Adipocyte (in vitro differentiated cells): ENCODE measurements around the gene APP.

Source experiments
- DNase-seq: peaks from one replicate; pipeline ENCODE4 v3.0.0-alpha.2; 2015; ENCODE audit warnings: low read depth
- H3K27me3 ChIP-seq: replicated peaks from 2 replicates; pipeline ENCODE4 v1.7.0; 2013; ENCODE audit warnings: mild to moderate bottlenecking, low read length, moderate library complexity; ENCODE audit not compliant: control insufficient read depth, insufficient read depth
- H3K36me3 ChIP-seq: 2 replicates; pipeline ENCODE4 v1.7.0; 2013; ENCODE audit warnings: low read length, mild to moderate bottlenecking, moderate library complexity; ENCODE audit not compliant: control insufficient read depth, insufficient read depth, severe bottlenecking
- H3K4me1 ChIP-seq: 2 replicates; pipeline ENCODE4 v1.7.0; 2013; ENCODE audit warnings: mild to moderate bottlenecking, low read length, moderate library complexity; ENCODE audit not compliant: control insufficient read depth, insufficient read depth
- H3K4me3 ChIP-seq: 2 replicates; pipeline ENCODE4 v1.7.0; 2013; ENCODE audit warnings: mild to moderate bottlenecking, low read length, moderate library complexity
- H3K9ac ChIP-seq: 2 replicates; pipeline ENCODE4 v1.7.0; 2013; ENCODE audit warnings: mild to moderate bottlenecking, low read length, moderate library complexity
- H3K9me3 ChIP-seq: 2 replicates; pipeline ENCODE4 v1.7.0; 2013; ENCODE audit warnings: mild to moderate bottlenecking, low read length, moderate library complexity; ENCODE audit not compliant: control insufficient read depth

Gene APP

DNA sequence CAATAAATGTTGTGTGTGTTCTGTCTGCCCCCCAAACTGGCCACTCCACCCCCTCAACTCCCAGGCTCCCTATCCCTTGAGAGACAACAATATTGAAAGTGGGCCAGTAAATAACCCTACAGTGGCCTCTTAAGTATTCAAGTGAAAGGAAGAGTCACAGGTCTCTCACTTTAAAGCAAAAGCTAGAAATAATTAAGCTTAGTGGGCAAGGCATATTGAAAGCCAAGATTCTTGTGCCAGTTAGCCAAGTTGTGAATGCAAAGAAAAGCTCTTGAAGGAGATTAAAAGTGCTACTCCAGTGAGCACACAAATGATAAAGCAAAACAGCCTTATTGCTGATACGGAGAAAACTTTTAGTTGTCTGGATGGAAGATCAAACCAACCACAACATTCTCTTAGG is 277.4 kb downstream of the APP start:
- DNase-seq, result no peak
- Histone ChIP-seq H3K4me3 (no peak overlapping the region), H3K4me1 (no peaks in the 10 kb centered on the region), H3K9me3 (no peaks in the 10 kb centered on the region), H3K9ac (no peak overlapping the region), H3K27me3 (no peaks in the 10 kb centered on the region), H3K36me3 (peaks cover 29% of the 10 kb centered on the region)

DNA sequence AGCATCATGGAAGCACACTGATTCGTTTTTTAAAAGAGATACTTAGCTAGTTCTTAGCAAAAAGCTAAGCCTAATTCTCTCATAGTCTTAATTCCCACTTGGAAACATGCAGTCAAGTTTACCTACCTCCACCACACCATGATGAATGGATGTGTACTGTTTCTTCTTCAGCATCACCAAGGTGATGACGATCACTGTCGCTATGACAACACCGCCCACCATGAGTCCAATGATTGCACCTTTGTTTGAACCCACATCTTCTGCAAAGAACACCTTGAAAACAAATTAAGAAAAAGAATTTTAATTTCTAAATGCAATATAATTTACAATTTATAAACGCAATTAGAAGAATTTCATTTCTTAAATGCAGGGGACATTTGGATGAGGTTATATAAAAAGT is 279.0 kb downstream of the APP start:
- Histone ChIP-seq H3K27me3 (no peaks in the 10 kb centered on the region), H3K9me3 (no peaks in the 10 kb centered on the region), H3K9ac (no peak overlapping the region), H3K4me3 (no peak overlapping the region), H3K4me1 (no peaks in the 10 kb centered on the region), H3K36me3 (peaks cover 29% of the 10 kb centered on the region)
- DNase-seq, result no peak

DNA sequence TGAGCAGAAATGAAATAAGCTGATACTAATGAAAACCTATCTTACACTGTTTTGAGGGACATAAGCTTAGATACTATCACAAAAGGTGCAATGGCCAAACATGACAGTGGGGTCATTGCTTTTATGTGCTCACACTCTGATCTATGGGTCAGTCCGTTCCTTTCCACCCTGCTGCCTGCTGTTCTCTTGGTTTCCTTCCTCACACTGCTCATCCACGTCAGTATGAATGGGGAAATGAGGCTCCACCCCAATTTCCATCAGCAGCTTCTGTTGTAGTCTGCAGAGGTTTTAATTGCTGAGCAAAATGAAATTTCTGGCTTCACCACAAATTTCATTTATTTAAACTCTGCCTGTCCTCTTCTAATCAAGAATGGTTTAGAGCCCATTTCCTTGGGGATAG is 280.6 kb downstream of the APP start:
- Histone ChIP-seq H3K9ac (no peak overlapping the region), H3K4me3 (no peak overlapping the region), H3K4me1 (peaks cover 7% of the 10 kb centered on the region), H3K27me3 (no peaks in the 10 kb centered on the region), H3K9me3 (no peaks in the 10 kb centered on the region), H3K36me3 (peaks cover 29% of the 10 kb centered on the region)
- no peak for DNase-seq

DNA sequence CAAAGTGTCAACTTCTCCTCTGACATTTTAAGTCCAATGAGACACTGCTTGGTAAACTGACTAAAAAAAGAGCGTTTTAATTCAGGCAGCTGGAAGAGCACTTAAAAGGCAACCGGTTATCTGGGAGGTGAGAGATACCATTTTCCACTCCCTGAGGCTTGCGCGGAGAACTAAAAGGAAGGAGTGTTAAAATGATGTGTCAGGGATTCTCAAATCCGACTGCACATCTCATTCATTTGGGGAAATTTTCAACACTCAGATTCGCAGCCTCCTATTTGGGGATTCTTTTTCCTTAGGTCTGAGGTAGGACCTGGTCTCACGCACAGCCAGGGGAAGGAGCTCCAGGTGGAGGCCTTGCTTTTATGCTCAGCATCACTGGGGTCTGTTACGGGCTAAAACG is 281.9 kb downstream of the APP start:
- H3K4me3 ChIP-seq, result no peak overlapping the region
- H3K9ac ChIP-seq, result no peak overlapping the region
- DNase-seq, result no peak
- H3K4me1 ChIP-seq, result peaks cover 7% of the 10 kb centered on the region
- peaks cover 18% of the 10 kb centered on the region for H3K36me3 ChIP-seq
- H3K9me3 ChIP-seq, result no peaks in the 10 kb centered on the region
- no peaks in the 10 kb centered on the region for H3K27me3 ChIP-seq

DNA sequence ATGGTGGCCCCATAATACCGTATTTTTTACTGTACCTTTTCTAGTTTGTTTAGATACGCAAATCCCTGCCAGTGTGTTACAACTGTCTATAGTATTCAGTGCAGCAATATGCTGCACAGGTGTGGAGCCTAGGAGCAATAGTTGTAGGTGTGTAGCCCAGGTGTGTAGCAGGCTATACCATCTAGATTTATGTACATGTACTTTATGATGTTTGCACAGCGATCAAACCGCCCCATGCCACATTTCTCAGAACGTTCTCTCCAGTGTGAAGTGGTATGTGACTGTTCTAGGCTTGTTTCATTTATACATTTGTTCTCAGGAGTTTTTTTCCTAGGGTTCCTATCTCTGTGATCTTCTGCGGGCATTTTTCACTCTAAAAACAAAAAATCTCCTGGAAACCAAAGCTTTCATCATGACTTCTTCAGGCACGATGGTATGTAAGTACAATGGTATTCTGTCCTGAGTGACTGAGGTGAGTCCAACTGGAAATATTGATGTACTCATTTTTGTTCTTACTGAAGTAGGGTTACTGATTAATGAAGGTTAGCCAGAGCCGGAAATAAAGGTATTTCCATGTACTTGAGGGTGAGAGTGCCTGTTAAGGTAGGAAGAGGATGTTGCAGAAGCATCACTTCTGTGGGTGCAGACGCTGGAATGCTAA is 282.8 kb downstream of the APP start:
- peaks cover 7% of the 10 kb centered on the region for H3K4me1 ChIP-seq
- no peak for DNase-seq
- no peak overlapping the region for H3K4me3 ChIP-seq
- H3K27me3 ChIP-seq, result no peaks in the 10 kb centered on the region
- H3K9me3 ChIP-seq, result no peaks in the 10 kb centered on the region
- peaks cover 10% of the 10 kb centered on the region for H3K36me3 ChIP-seq
- no peak overlapping the region for H3K9ac ChIP-seq

DNA sequence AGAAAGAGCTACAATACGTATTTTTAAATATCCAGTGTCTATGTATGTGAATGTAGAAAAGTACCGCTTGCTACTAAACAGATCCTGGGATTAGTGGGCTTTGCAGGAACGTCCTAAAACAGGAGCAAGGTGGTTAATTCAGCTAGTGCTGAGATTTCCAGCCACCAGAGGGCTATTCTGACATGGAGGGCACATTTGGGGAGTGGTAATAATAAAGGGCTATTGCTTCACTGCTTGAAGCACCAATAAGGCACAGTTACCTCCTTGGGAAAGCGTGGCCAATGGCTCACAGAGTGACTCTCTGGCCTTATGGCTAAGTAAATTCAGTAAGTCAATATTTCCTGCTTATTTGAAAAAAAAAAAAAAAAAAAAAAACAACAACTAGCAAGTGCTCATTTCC is 283.4 kb downstream of the APP start:
- Histone ChIP-seq H3K36me3 (peaks cover 10% of the 10 kb centered on the region), H3K9ac (no peak overlapping the region)

DNA sequence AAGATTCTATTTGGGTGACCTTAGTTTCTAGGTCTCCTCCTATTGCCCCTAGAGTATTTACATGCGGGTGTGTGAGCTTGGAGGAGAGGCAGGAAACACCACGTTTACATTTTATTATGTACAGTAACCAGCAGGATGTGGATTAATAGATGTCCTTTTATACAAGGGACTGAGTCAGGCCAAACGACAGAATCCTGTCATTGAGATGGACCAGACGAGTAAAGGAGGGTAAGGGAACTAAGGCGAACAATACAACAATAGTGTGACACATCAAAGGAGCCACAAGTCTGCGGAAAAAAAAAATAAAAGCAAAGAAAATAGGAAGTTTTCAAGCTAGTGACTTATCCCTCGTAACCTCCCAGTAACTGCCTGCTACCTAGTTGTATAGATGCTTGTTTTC is 284.7 kb downstream of the APP start:
- no peaks in the 10 kb centered on the region for H3K9me3 ChIP-seq
- no peak overlapping the region for H3K4me3 ChIP-seq
- peaks cover 10% of the 10 kb centered on the region for H3K36me3 ChIP-seq
- H3K27me3 ChIP-seq, result no peaks in the 10 kb centered on the region
- no peak for DNase-seq
- no peak overlapping the region for H3K9ac ChIP-seq
- peaks cover 7% of the 10 kb centered on the region for H3K4me1 ChIP-seq

More for the DNA sequence above, 283.4 kb downstream of the APP start:
- no peak for DNase-seq
- Histone ChIP-seq H3K4me1 (peaks cover 7% of the 10 kb centered on the region), H3K9me3 (no peaks in the 10 kb centered on the region), H3K4me3 (no peak overlapping the region), H3K27me3 (no peaks in the 10 kb centered on the region)

DNA sequence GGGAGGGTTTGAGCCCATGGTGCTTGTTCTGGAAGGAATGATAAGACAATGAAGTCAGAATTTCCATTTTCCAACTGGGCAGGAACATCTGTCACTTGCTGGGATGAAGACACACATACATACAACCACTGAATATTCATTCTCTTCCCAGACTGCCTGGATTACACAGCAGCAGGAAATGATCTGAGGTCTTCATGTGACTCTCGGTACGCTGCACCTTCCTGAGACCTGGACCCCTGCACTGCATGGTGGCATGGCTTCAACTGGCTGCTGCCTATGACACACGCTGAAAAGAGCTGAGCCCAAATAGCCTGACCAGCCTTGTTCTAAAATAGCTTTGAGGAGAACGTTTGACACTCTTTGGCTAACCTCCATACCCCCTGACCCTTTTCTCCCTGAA is 285.2 kb downstream of the APP start:
- peaks cover 10% of the 10 kb centered on the region for H3K36me3 ChIP-seq
- no peaks in the 10 kb centered on the region for H3K27me3 ChIP-seq
- peaks cover 7% of the 10 kb centered on the region for H3K4me1 ChIP-seq

DNA sequence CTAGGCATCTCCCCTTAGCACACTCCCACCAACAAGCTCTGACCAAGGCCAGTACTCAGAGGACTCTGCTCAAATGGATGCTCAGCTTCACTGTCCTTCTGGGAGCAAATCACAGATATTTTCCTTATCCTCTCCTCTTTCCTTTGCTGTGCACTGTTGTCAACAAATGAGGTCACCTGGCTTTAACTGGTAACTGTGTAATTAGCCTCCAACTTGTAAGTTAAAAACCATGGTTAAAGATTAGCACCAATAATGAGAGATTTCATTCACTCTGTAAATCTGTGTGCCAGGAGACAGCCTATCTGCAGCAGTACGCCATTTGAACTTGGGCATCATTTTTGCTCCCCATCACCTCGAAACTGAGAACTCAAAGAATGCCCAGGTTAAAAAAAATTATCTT is 286.3 kb downstream of the APP start:
- Histone ChIP-seq H3K4me3 (no peak overlapping the region), H3K36me3 (peaks cover 12% of the 10 kb centered on the region), H3K27me3 (no peaks in the 10 kb centered on the region), H3K9me3 (no peaks in the 10 kb centered on the region), H3K4me1 (peaks cover 7% of the 10 kb centered on the region), H3K9ac (no peak overlapping the region)
- no peak for DNase-seq

More for the DNA sequence above, 285.2 kb downstream of the APP start:
- DNase-seq, result no peak
- H3K9ac ChIP-seq, result no peak overlapping the region
- H3K9me3 ChIP-seq, result no peaks in the 10 kb centered on the region
- H3K4me3 ChIP-seq, result no peak overlapping the region

DNA sequence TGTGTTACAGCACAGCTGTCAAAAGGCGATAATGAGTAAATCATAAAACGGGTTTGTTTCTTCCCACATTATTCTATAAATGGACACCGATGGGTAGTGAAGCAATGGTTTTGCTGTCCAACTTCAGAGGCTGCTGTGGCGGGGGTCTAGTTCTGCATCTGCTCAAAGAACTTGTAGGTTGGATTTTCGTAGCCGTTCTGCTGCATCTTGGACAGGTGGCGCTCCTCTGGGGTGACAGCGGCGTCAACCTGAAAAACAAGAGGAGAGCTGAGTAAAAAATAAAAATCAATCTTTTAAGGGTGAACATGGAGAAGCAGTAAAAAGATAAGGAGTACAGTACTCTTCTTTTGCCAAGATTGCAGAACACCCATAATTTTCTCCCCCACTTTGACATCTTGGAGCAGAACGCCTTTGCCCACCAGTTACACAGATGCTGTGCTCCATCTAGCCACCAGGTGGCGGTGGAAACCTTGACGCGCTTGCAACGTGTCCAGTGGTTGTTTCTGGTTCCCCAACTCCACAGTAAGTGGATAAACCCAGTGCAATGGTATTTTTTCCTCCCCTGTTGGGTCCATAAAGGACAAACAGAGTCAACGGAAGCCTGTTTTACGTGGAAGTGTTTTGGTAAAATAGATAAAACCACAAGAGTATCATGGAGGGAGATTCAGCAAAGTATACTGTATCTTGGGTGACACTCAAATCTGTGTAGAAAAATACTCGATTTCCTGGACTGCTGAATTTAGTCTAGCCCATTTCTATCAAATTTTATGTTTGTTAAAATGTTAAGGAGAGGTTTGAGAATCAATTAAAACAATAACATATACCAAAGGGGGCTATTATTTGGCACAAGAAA is 288.8 kb downstream of the APP start:
- Histone ChIP-seq H3K9ac (no peak overlapping the region), H3K36me3 (peaks cover 12% of the 10 kb centered on the region)

DNA sequence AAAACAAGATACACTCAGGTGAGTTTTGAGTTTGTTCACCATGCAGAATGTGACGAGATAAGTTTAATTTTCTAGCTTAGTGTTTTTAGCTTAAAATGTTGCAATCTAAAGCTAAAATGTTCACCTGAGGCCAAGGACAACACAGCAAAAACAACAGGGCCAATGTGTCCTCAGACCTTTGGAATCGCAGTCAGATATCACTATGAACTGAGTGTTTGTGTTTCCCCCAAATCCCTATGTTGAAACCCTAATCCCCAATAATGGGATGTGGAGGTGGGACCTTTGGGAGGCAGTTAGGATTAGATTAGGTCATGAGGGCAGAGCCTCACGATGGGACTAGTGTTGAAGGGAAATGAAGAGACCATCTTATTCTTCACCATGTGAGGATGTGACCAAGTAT is 291.4 kb downstream of the APP start:
- H3K9me3 ChIP-seq, result no peaks in the 10 kb centered on the region
- no peak overlapping the region for H3K9ac ChIP-seq
- H3K27me3 ChIP-seq, result no peaks in the 10 kb centered on the region
- no peak for DNase-seq
- H3K4me1 ChIP-seq, result no peaks in the 10 kb centered on the region
- no peak overlapping the region for H3K4me3 ChIP-seq
- peaks cover 12% of the 10 kb centered on the region for H3K36me3 ChIP-seq

More for the DNA sequence above, 288.8 kb downstream of the APP start:
- peak; percentile 82 for DNase-seq
- H3K4me1 ChIP-seq, result peaks cover 7% of the 10 kb centered on the region
- H3K27me3 ChIP-seq, result no peaks in the 10 kb centered on the region
- no peaks in the 10 kb centered on the region for H3K9me3 ChIP-seq
- H3K4me3 ChIP-seq, result no peak overlapping the region
